ENCODE data around the gene PAQR8. TPM values are rescaled to one million over a fixed set of nuclear protein-coding genes. Genes with fewer than 3 reads are reported as not detected.

Gene PAQR8
- total and polyA plus RNA-seq, 2 of the 13 experiments (the other 11 are each of a cell fraction or from before 2014, with no cell fraction given) = 37.7 to 50.7 TPM

DNA sequence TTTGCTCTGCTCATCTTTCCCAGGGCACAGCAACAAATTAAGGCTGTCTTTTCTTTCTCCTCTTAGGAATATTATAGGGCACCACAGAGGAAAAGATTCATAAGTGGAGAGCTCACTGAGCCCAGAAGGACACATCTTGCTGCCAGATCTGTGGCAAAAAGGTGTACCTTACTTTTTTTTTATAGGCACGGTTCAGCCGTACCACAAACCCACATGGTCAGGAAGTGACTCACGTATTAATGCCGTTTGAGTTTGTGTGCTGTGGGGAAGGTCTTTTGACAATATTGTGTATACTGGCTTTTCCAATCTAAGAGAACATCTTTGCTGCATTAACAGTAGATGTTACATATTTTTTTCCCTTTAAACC is 28.4 kb downstream of the PAQR8 start (continued):
- peak in 1 of 2 experiments; percentile 30; a peak in 1 of 4 replicates for TF ChIP-seq EP300 (IDR thresholded peaks at IDR 0.05; ENCODE audit: low read depth in 2 of 2, low read length in 2 of 2)
- TF ChIP-seq EP300 (CRISPR knock-in tag; IDR thresholded peaks at IDR 0.05; ENCODE audit: borderline replicate concordance) = no peak
- TF ChIP-seq, protein P1, sequence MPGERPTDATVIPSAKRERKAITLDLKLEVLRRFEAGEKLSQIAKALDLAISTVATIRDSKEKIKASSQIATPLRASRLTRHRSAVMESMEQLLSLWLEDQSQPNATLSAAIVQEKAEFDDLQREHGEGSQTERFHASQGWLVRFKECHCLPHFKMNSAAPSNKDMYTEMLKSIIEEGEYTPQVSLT (CRISPR knock-in tag; IDR thresholded peaks at IDR 0.05; ENCODE audit: borderline replicate concordance, low read depth) = no peak; the same call in 1 of the 2 replicates
- no peak for TF ChIP-seq ZSCAN21 (CRISPR knock-in tag; IDR thresholded peaks at IDR 0.05; ENCODE audit: borderline replicate concordance)
- TF ChIP-seq ZNF510 (CRISPR knock-in tag; IDR thresholded peaks at IDR 0.05; ENCODE audit: low read depth) = no peak
- TF ChIP-seq ZNF563 (CRISPR knock-in tag; IDR thresholded peaks at IDR 0.05) = no peak
- no peak for TF ChIP-seq ATAD3A (CRISPR knock-in tag; IDR thresholded peaks at IDR 0.05)
- no peak for TF ChIP-seq ZFYVE20 (CRISPR knock-in tag; IDR thresholded peaks at IDR 0.05; ENCODE audit: borderline replicate concordance, low read depth)
- no peak for TF ChIP-seq ZNF337 (CRISPR knock-in tag; IDR thresholded peaks at IDR 0.05; ENCODE audit: borderline replicate concordance, low read depth)
- TF ChIP-seq, protein P2, sequence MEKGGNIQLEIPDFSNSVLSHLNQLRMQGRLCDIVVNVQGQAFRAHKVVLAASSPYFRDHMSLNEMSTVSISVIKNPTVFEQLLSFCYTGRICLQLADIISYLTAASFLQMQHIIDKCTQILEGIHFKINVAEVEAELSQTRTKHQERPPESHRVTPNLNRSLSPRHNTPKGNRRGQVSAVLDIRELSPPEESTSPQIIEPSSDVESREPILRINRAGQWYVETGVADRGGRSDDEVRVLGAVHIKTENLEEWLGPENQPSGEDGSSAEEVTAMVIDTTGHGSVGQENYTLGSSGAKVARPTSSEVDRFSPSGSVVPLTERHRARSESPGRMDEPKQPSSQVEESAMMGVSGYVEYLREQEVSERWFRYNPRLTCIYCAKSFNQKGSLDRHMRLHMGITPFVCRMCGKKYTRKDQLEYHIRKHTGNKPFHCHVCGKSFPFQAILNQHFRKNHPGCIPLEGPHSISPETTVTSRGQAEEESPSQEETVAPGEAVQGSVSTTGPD (CRISPR knock-in tag; IDR thresholded peaks at IDR 0.05) = no peak; the same call in 1 of the 2 replicates
- TF ChIP-seq, protein P3, sequence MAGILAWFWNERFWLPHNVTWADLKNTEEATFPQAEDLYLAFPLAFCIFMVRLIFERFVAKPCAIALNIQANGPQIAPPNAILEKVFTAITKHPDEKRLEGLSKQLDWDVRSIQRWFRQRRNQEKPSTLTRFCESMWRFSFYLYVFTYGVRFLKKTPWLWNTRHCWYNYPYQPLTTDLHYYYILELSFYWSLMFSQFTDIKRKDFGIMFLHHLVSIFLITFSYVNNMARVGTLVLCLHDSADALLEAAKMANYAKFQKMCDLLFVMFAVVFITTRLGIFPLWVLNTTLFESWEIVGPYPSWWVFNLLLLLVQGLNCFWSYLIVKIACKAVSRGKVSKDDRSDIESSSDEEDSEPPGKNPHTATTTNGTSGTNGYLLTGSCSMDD (CRISPR knock-in tag; IDR thresholded peaks at IDR 0.05) = no peak
- no peak; the same call in 1 of the 2 replicates for TF ChIP-seq ZNF816 (CRISPR knock-in tag; IDR thresholded peaks at IDR 0.05; ENCODE audit: borderline replicate concordance)
- TF ChIP-seq, protein P4, sequence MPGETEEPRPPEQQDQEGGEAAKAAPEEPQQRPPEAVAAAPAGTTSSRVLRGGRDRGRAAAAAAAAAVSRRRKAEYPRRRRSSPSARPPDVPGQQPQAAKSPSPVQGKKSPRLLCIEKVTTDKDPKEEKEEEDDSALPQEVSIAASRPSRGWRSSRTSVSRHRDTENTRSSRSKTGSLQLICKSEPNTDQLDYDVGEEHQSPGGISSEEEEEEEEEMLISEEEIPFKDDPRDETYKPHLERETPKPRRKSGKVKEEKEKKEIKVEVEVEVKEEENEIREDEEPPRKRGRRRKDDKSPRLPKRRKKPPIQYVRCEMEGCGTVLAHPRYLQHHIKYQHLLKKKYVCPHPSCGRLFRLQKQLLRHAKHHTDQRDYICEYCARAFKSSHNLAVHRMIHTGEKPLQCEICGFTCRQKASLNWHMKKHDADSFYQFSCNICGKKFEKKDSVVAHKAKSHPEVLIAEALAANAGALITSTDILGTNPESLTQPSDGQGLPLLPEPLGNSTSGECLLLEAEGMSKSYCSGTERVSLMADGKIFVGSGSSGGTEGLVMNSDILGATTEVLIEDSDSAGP (CRISPR knock-in tag; IDR thresholded peaks at IDR 0.05; ENCODE audit: borderline replicate concordance) = no peak
- no peak for TF ChIP-seq TGIF2 (CRISPR knock-in tag; IDR thresholded peaks at IDR 0.05)
- TF ChIP-seq, protein P5, sequence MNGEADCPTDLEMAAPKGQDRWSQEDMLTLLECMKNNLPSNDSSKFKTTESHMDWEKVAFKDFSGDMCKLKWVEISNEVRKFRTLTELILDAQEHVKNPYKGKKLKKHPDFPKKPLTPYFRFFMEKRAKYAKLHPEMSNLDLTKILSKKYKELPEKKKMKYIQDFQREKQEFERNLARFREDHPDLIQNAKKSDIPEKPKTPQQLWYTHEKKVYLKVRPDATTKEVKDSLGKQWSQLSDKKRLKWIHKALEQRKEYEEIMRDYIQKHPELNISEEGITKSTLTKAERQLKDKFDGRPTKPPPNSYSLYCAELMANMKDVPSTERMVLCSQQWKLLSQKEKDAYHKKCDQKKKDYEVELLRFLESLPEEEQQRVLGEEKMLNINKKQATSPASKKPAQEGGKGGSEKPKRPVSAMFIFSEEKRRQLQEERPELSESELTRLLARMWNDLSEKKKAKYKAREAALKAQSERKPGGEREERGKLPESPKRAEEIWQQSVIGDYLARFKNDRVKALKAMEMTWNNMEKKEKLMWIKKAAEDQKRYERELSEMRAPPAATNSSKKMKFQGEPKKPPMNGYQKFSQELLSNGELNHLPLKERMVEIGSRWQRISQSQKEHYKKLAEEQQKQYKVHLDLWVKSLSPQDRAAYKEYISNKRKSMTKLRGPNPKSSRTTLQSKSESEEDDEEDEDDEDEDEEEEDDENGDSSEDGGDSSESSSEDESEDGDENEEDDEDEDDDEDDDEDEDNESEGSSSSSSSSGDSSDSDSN (CRISPR knock-in tag; IDR thresholded peaks at IDR 0.05) = no peak
- no peak for TF ChIP-seq SRSF1 (optimal IDR thresholded peaks at IDR 0.05; ENCODE audit: low read depth, low read length)
- TF ChIP-seq ZFY (CRISPR knock-in tag; IDR thresholded peaks at IDR 0.05) = no peak
- TF ChIP-seq ETV5 (CRISPR knock-in tag; IDR thresholded peaks at IDR 0.05; ENCODE audit: borderline replicate concordance) = peak; percentile 94
- TF ChIP-seq ZKSCAN8 (CRISPR knock-in tag; IDR thresholded peaks at IDR 0.05; ENCODE audit: borderline replicate concordance) = 0 out of 2 replicates have a peak, but pooled peaks have one; percentile 46
- TF ChIP-seq ZNF709 (CRISPR knock-in tag; IDR thresholded peaks at IDR 0.05) = no peak
- TF ChIP-seq, protein P6, sequence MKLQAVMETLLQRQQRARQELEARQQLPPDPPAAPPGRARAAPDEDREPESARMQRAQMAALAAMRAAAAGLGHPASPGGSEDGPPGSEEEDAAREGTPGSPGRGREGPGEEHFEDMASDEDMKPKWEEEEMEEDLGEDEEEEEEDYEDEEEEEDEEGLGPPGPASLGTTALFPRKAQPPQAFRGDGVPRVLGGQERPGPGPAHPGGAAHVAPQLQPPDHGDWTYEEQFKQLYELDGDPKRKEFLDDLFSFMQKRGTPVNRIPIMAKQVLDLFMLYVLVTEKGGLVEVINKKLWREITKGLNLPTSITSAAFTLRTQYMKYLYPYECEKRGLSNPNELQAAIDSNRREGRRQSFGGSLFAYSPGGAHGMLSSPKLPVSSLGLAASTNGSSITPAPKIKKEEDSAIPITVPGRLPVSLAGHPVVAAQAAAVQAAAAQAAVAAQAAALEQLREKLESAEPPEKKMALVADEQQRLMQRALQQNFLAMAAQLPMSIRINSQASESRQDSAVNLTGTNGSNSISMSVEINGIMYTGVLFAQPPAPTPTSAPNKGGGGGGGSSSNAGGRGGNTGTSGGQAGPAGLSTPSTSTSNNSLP (IDR thresholded peaks at IDR 0.05; ENCODE audit: low read depth, low read length) = no peak
- TF ChIP-seq ZNF44 (CRISPR knock-in tag; IDR thresholded peaks at IDR 0.05) = no peak
